Stomach (tissue), 9 donors: ENCODE data around the gene CAPRIN1. TPM values are rescaled to one million over a fixed set of nuclear protein-coding genes. Genes with fewer than 3 reads are reported as not detected.

Experiments used
- DNase-seq, 2 donors: peaks; one replicate each; pipeline versions ENCODE4 v3.0.0 to v3.0.0-alpha.2; 2013 to 2019
- H3K27ac ChIP-seq, 5 donors: fragments of 200-600 bp in 4 of 5; sonication (generic) in 4 of 5; one replicate each; pipeline ENCODE4 v1.5.1; 2013 to 2019; ENCODE audit warnings: mild to moderate bottlenecking in 1 of 5, moderate library complexity in 1 of 5
- H3K27me3 ChIP-seq, 3 donors: fragments of 200-600 bp; sonication (generic); one replicate each; pipeline ENCODE4 v1.5.1; 2017 to 2019; ENCODE audit warnings: mixed run types in 1 of 3
- H3K36me3 ChIP-seq, 4 donors: fragments of 200-600 bp; sonication (generic); 1 replicate in 3 of 4; 2 replicates in 1 of 4; pipeline ENCODE4 v1.5.1; 2016 to 2019
- H3K4me1 ChIP-seq, 4 donors: fragments of 200-600 bp; sonication (generic); one replicate each; pipeline ENCODE4 v1.5.1; 2016 to 2019
- H3K4me3 ChIP-seq, 4 donors: fragments of 200-600 bp; sonication (generic) in 3 of 4; one replicate each; pipeline ENCODE4 v1.5.1; 2016 to 2019; ENCODE audit warnings: mild to moderate bottlenecking in 1 of 4
- H3K9me3 ChIP-seq, 4 donors: fragments of 200-600 bp; sonication (generic); one replicate each; pipeline ENCODE4 v1.5.1; 2016 to 2019
- CTCF ChIP-seq, 7 experiments: fragments of 450-650 bp in 4 of 7; fragments of 200-600 bp in 3 of 7; sonication (generic) in 3 of 7; IDR thresholded peaks; one replicate each; pipeline ENCODE4 v1.5.1; 2016 to 2019; ENCODE audit warnings: antibody characterized with exemption in 7 of 7, control low read depth in 2 of 7, mild to moderate bottlenecking in 1 of 7
- EP300 ChIP-seq: sonication (generic); formaldehyde crosslinking; IDR thresholded peaks from one replicate; pipeline ENCODE4 v1.6.1; 2017; ENCODE audit warnings: antibody characterized with exemption
- POLR2A ChIP-seq, 4 donors: fragments of 450-650 bp; IDR thresholded peaks; one replicate each; pipeline ENCODE4 v1.6.1; 2016; ENCODE audit warnings: antibody characterized with exemption in 4 of 4, control low read depth in 2 of 4, mild to moderate bottlenecking in 1 of 4, moderate library complexity in 1 of 4
- POLR2AphosphoS5 ChIP-seq, 3 donors: sonication (generic); formaldehyde crosslinking; IDR thresholded peaks; one replicate each; pipeline ENCODE4 v1.6.1; 2016; ENCODE audit warnings: antibody characterized with exemption in 3 of 3
- WGBS, 5 donors: extraction: QIAGEN DNeasy Blood & Tissue Kit in 3 of 5; methylation state at CpG; one replicate each; pipeline versions ENCODE4 v1.1.5 to v1.1.7; 2013 to 2018; 5-methylcytosine and 5-hydroxymethylcytosine counted together
- intact Hi-C: fragments of 100-400 bp; cut with DNase I; formaldehyde crosslinking; loops from one replicate; pipeline ENCODE4 v1.15.1; 2023; ENCODE audit warnings: low total_unique reads
- polyA plus RNA-seq, 3 donors: library from polyadenylated mRNA; stranded (reverse); fragments of 200-250 nt; gene quantifications; one replicate each; pipeline ENCODE4 v1.2.3, GENCODE V29; 2013
- total RNA-seq, 5 donors: library from RNA; depleted of rRNA; stranded (reverse); fragments of >200 nt; gene quantifications; one replicate each; pipeline versions ENCODE4 v1.1.0 to v1.2.3, GENCODE V29; 2014 to 2016
- donor health status: healthy with polysubstance abuse.
- donor health status: Bipolar disorder and iron deficiency.
- donor health status: healthy.

CAPRIN1 gene
- total and polyA plus RNA-seq, 8 donors, result 57.2 to 290 (median 101) TPM

- Histone ChIP-seq H3K36me3 (no peaks in the 10 kb centered on the region), H3K4me3 (no peak overlapping the region), H3K4me1 (peaks cover 10 to 22% (median 15%) of the 10 kb centered on the region in 4 donors), H3K27me3 (no peaks in the 10 kb centered on the region), H3K9me3 (peaks cover 0 to 2% (median 1%) of the 10 kb centered on the region in 4 donors), H3K27ac (peak overlapping the region; percentile 68 to 94 (median 78))
- intact Hi-C loops, result no loop called here
- WGBS, 5 donors, result 27 to 50% (median 36%) methylated on average over 10 of the region's 10 CpGs
- peak; percentile 66 to 91 for DNase-seq
- TF ChIP-seq CTCF (IDR thresholded peaks at IDR 0.05) (no peak), EP300 (no peak), POLR2A (IDR thresholded peaks at IDR 0.05) (no peak), POLR2AphosphoS5 (IDR thresholded peaks at IDR 0.05) (peak in 1 of 3 donors; percentile 43)
Observed at GRCh38 chr11:34027516-34028408, 23.8 kb upstream of the CAPRIN1 start.

- no peaks in the 10 kb centered on the region for H3K27me3 ChIP-seq
- no peaks in the 10 kb centered on the region for H3K36me3 ChIP-seq
- TF ChIP-seq POLR2A (IDR thresholded peaks at IDR 0.05) (no peak), CTCF (IDR thresholded peaks at IDR 0.05) (no peak), POLR2AphosphoS5 (IDR thresholded peaks at IDR 0.05) (no peak), EP300 (no peak)
- intact Hi-C loops, result no loop called here
- DNase-seq, result peak in 1 of 2 donors; percentile 73
- peaks cover 10 to 22% (median 15%) of the 10 kb centered on the region in 4 donors for H3K4me1 ChIP-seq
- peak overlapping the region; percentile 68 to 94 (median 78) for H3K27ac ChIP-seq
- 17 to 31% (median 29%) methylated on average over 2 of the region's 2 CpGs for WGBS, 5 donors
- no peak overlapping the region for H3K4me3 ChIP-seq
- no peaks in the 10 kb centered on the region for H3K9me3 ChIP-seq
Observed at GRCh38 chr11:34028425-34028824, 23.1 kb upstream of the CAPRIN1 start.

GRCh38 chr11:34029176-34029575 is 22.4 kb upstream of the CAPRIN1 start:
- Histone ChIP-seq H3K9me3 (no peaks in the 10 kb centered on the region), H3K27me3 (no peaks in the 10 kb centered on the region), H3K36me3 (no peaks in the 10 kb centered on the region), H3K4me3 (no peak overlapping the region), H3K4me1 (peaks cover 10 to 22% (median 15%) of the 10 kb centered on the region in 4 donors), H3K27ac (peak overlapping the region; percentile 68 to 94 (median 78))
- TF ChIP-seq POLR2A (IDR thresholded peaks at IDR 0.05) (no peak), EP300 (no peak), POLR2AphosphoS5 (IDR thresholded peaks at IDR 0.05) (peak in 1 of 3 donors; percentile 11), CTCF (IDR thresholded peaks at IDR 0.05) (no peak)
- intact Hi-C loops, result no loop called here
- peak; percentile 31 to 70 for DNase-seq
- WGBS, 5 donors, result 45 to 54% (median 47%) methylated on average over 4 of the region's 4 CpGs

GRCh38 chr11:34030382-34030781 is 21.1 kb upstream of the CAPRIN1 start:
- Histone ChIP-seq H3K27me3 (no peaks in the 10 kb centered on the region), H3K4me1 (peaks cover 10 to 22% (median 15%) of the 10 kb centered on the region in 4 donors), H3K27ac (no peak overlapping the region), H3K36me3 (no peaks in the 10 kb centered on the region), H3K9me3 (no peaks in the 10 kb centered on the region), H3K4me3 (no peak overlapping the region)
- 69 to 95% (median 85%) methylated on average over 1 of the region's 1 CpG for WGBS, 5 donors
- intact Hi-C loops, result no loop called here
- no peak for DNase-seq
- TF ChIP-seq POLR2AphosphoS5 (IDR thresholded peaks at IDR 0.05) (no peak), POLR2A (IDR thresholded peaks at IDR 0.05) (no peak), EP300 (no peak), CTCF (IDR thresholded peaks at IDR 0.05) (no peak)
